IPS DF 19.7 (cell line): Measurements from ENCODE around the gene NCAPG2.

Experiments used
- DNase-seq: peaks from one replicate; pipeline ENCODE4 v3.0.0-alpha.2; 2013; ENCODE audit warnings: low read depth, low spot score

Gene NCAPG2

GRCh38 chr7:158581440-158582088, 123.0 kb downstream of the NCAPG2 start:
- no peak for DNase-seq
